SW480 (cell line): ENCODE results near the gene TRIM68.

Experiments used
- DNase-seq: peaks from one replicate; pipeline ENCODE4 v3.0.0-alpha.2; 2016; ENCODE audit warnings: low spot score

The TRIM68 gene, protein sequence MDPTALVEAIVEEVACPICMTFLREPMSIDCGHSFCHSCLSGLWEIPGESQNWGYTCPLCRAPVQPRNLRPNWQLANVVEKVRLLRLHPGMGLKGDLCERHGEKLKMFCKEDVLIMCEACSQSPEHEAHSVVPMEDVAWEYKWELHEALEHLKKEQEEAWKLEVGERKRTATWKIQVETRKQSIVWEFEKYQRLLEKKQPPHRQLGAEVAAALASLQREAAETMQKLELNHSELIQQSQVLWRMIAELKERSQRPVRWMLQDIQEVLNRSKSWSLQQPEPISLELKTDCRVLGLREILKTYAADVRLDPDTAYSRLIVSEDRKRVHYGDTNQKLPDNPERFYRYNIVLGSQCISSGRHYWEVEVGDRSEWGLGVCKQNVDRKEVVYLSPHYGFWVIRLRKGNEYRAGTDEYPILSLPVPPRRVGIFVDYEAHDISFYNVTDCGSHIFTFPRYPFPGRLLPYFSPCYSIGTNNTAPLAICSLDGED

DNA sequence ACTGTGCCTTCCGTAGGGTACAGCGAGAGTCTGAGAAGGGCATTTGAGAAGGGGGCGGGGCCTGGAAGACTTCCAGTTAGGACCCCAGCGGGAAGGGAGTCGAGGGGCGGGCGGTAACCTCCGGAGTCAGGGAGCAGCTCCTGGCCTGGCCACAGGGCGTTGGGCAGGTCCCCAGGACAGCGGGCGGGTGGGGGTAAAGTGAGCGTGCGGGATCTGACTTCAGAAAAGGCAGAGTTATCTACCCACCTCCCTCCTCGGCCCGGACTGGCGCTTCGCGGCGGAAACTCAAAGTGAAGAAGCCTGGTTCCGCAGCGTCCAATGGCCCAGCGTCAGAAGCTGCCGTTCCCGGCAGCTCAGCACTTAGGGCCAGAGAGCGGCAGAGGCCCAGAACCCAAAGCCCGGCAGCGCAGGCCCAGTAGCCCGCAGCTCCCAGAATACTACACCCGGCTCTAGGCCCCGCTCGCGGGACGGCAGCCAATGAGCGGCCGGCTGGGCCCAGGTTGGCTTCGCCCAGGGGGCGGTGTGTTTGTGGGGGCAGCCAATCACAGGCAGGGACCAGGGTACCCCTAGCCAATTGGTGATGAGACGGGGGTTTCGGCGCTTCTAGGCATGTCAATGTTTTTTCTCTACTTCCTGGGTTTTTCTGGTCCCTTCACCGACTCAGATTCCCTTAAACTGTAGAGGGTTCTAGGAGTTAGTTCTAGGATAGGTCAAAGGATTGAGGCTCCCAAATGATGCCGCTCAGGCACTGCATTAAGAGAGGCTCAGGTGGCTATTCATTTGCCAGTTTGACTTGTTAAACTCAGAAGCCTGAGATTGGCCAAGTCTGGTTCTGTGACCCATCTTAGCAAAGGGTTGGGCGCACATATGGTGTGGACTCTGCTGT lies at the start of gene TRIM68:
Gene TRIM68 (minus strand): TSS at position 451 of the 886 bp plus-strand sequence. CDS start 2,727 bp downstream, outside the sequence.
- DNase-seq = peak; percentile 93

DNA sequence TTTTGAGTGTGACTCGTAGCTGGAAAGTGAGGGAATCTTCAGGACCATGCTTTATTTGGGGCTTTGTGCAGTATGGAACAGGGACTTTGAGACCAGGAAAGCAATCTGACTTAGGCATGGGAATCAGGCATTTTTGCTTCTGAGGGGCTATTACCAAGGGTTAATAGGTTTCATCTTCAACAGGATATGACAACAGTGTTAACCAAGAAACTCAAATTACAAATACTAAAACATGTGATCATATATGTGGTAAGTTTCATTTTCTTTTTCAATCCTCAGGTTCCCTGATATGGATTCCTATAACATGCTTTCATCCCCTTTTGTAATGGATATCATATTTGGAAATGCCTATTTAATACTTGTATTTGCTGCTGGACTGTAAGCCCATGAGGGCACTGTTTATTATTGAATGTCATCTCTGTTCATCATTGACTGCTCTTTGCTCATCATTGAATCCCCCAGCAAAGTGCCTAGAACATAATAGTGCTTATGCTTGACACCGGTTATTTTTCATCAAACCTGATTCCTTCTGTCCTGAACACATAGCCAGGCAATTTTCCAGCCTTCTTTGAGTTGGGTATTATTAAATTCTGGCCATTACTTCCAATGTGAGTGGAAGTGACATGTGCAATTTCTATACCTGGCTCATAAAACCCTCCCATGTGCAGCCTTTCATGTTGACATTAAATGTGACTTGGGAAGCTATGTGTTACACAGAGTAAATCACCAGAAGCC lies 46.8 kb upstream of the TRIM68 start:
- DNase-seq = no peak

DNA sequence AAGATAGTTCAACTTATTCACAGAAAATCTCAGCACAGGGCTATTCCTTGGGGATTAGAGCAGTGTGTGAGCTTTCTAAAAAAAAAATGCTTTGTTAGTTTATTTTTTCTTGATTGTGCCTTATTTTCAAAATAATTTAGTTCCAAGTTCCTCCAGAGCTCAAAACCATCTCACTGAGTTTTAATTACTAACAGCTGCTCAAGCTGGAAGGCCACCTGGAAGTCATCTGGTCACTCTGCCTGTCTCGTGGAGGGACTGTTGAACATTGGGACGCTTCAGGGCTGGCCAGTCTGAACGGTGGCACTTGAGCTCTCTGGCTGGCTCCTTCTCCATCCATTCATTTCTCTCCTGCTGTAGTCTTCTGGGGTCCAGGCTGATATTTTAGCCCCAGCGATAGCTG lies 39.7 kb upstream of the TRIM68 start:
- no peak for DNase-seq

DNA sequence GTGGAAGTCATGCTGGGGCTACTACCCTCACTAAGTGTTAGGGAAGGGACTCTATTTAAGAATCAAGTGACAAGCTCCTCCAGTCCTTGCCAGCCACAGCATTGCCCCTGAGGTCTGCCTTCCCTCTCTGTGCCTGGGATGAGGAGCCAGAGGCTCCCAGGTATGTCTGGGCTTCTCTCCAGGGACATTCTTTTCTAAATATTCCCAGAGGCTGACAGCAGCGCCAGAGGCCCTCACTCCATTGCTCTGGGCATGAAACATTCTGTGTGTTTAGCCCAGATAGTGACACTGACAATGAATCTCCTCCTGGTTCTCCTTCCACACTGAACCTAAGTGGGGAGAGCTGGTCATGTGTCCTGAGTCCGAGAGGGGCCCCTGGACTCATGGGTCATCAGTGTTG lies 37.9 kb upstream of the TRIM68 start:
- DNase-seq = no peak

DNA sequence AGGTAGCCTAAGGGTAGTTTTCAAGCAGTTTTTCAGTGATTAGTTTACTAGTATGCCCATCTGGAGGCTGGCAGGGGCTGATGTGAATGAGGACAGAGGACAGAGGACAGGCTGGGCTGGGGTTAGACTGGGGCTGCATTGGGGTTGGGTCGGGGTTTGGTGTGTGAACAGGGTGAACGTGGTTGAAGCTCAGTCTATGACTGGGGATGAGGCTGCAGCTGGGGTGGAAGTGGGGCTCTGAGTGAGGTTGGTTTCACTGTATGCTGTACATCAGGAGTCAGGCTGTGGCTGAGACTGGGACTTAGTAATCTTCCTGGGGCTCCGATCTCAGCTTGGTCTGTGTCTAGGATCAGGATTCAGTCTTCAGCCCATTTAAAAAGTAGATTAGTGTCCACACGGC lies 36.2 kb upstream of the TRIM68 start:
- DNase-seq = no peak

DNA sequence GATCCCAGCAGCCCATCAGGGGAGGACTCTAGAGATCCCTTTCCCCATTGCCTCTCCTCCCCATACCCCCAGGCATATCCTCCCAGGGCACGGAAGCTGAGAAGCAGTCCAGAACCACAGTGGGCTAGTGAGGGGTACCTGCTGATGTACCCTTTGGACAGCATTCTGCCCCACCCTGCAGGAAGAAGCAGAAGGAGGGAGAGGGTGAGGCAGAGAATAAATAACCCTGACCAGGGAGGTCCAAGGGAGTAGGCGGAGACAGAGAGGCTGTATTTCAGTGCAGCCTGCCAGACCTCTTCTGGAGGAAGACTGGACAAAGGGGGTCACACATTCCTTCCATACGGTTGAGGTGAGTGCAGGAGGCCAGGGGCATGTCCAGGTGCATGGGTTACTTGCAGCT lies 35.7 kb upstream of the TRIM68 start, which contains the start of gene OR51E1:
Gene OR51E1 (plus strand): TSS at position 301 of the 400 bp plus-strand sequence. CDS start 8,545 bp downstream, outside the sequence.
- DNase-seq = no peak

DNA sequence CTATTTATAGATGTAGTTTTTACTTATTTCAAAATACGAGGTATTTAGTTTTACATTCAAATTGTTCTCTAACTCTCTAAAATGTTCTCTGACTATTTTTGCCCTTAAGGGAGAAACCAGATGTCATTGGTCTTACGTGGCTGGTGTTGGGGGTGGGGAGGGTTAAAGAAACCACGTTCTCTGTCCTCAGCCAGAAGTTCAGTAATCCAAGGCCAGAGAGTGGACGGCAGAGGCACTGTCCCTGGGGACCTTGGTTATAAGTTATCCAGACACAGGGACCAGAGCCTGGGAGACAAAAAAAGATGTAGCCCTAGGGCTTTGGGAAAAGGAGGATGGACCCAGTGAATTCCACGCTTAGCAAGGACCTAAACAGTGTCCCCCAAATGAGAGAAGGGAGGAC lies 35.0 kb upstream of the TRIM68 start:
- no peak for DNase-seq

DNA sequence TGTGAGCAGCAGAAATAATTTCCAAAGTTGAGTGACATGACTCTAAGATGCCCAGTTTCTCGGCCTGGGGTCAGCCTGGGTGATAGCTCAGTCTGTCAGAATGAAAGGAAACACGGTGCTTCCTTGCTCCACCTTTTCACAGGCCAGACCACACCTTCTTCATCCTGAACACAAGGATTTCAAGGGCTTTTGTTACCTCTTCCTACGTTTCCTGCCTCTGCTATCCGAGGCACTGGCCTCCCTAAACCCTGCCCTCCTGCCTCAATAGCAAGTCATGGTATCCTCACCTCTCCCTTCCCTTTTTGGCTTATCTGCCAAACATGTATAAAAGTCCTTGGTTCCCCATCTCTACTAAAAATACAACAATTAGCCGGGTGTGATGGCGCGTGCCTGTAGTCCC lies 34.0 kb upstream of the TRIM68 start:
- no peak for DNase-seq

DNA sequence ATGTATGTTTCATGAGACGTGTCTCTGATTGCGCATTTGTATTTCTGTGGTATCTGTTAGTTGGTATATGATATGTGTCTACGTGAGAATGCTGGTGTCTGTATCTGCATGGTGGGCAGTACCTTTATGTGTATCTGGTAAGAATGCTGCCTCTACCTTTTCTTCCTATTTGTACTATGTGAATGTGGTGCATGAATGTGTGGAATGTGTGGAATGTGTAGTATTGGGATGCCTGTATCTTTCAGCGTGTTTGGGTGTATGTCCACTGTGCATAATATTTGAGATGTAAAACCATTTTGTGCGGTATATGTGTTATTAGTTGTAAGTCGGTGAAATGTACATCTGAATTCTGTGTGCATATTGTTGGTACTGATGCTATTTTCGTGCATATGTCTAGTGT lies 33.5 kb upstream of the TRIM68 start:
- no peak for DNase-seq

DNA sequence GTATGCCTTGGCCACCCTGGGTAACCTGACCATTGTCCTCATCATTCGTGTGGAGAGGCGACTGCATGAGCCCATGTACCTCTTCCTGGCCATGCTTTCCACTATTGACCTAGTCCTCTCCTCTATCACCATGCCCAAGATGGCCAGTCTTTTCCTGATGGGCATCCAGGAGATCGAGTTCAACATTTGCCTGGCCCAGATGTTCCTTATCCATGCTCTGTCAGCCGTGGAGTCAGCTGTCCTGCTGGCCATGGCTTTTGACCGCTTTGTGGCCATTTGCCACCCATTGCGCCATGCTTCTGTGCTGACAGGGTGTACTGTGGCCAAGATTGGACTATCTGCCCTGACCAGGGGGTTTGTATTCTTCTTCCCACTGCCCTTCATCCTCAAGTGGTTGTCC lies 31.9 kb upstream of the TRIM68 start:
- DNase-seq = no peak

DNA sequence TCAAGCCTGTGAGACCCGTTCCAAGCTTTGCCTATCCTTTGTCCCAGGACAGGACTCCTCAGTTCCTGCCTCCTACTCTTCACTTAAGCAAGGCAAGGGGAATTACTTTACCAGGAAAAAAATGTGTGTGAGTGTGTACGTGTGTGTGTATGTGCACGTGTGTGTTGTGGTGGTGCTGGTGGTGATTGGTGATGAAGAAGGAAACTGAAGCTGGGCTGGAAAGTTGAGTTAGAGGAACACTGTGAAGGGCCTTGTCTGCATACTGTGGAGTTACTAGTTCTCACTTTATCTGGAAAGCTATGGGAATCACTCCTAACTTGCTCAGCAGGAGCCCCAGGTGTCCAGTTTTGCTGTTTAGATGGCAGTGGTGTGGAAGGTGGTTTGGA lies 29.6 kb upstream of the TRIM68 start:
- no peak for DNase-seq

DNA sequence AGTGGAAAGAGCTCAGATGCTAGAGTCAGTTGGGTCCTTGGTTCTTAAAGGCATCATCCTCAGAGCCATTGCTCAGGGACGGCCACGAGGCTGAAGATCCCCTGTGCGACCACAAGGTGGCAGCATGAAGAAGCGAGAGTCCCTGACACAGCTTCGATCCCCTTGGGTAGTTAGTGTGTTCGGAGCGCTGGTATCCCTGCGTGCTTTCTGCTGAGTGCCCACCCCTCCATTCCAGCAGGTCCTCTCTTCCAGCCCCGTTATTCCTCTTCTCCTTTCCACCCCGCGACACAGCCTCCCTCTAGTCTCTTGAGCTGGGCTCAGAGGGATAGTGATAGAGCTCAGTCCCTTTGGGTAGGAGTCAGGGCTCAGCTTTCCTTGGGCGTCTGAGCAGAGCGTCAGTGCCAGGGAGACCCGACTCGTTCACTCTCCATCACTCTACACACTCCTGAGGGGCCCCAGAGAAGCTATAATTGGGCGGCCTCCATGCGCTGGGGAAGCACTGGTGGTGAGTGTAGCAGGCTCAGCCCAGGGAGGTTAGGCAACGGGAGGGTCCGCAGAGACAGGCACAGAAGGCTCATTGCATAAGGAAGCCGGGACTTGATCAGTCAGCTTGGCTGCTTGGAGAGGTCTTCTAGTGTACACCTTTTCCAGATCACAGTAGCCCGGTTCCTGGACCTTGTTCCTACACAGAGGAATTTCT lies 29.1 kb upstream of the TRIM68 start, which contains the start of gene OR51D1:
Gene OR51D1 (plus strand): TSS at position 516 of the 700 bp plus-strand sequence. CDS start 2,314 bp downstream, outside the sequence.
- peak; percentile 59 for DNase-seq

DNA sequence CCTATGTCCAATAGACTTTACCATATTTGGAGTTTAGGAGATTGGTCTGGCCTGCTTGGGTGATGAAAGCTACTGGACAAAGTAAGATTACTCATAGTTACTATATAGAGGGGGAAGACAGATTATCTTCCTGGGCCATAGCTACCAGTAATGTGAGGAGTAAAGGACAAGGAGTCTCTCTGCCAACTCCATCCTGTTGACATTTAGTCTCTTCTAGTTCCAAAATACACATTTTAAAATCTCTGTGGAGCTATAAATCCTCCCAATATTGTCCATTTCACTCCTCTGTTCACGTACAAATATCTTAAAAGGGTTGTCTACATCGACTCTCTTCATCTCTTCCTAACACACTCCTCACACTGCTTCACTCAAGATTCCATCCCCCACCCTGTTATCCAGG lies 28.1 kb upstream of the TRIM68 start:
- no peak for DNase-seq

DNA sequence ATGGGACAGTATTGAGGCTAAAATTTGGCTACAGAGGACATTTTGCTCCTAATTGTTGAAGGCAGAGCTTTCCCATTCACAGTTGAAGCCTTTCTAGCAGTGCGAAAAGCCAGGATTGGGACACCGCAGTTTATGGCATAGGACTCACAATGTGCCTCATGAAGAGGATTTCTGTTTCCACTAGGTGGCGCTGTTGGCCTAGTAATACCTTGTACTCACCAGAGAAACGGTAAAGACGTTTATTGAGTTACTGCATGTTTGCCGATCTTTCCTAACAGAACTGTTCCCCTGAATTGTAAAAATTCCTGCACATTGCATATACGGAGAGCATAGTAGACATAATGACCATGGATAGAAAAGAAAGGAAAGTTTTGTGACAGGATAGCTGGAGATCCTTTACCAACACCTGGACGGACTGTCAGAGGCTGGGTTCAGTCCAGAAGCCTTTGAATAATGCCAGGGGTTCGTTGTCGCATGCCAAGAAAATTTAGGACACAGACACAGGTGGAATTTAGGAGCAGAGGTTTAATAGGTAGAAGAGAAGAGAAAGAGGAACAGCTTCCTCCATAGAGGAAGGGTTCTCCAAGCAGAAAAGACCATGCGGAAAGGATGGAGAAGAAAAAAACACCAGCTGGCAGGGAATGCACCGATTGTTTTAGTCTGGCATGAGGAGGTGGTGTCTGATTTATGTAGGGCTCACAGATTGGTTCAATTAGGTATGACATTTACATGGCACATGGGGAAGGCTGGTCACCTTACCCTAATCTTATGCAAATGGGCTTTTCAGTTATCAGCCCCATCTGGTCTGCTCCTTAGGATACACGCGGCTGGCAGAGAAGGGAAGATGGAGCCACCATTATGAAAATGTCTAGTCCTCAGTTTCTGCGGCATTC lies 18.4 kb upstream of the TRIM68 start:
- DNase-seq = peak; percentile 59

DNA sequence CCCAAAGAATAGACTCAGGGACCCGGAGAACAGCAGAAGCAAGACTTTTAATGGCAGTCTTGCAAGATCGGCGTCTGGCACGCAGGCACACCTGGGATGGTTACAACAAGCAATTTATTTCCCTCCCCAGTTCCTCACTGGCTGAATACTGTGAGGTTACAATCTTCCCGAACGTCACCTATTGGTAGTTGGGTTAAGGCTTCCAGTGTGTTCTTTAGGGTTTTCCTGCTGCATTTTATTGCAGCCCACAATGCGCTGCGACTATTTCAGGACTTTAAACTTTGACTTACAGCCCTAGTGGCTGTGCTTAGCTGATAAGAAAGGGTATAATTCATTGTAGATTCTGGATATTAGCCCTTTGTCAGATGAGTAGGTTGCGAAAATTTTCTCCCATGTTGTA lies 11.5 kb upstream of the TRIM68 start:
- no peak for DNase-seq

DNA sequence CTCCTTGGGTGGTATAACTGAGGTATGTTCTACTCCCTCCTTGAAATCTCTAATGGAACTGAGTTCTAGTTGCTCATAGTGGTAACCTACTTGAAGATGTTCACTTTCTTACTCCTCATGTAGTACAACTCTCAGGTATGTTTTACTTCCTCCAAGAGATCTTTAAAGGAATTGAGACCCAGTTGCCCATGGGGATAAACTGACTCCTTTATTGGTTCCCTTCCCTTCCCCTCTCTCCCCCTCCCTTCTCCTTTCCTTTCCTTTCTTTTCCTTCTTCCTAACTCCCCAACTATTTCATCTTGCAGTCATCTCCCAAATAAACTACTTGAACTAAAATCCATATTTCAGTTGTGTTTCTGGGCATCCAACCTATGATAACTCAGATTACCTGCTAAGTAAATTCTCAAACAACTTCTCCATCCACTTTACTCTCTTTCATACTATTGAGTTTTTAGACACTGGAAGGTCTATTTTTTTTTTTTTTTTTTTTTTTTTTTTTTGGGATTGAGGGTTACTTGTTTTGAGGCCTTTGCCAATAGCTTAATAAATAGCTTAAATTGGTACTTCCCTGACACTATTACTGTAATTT lies 7.9 kb upstream of the TRIM68 start:
- no peak for DNase-seq

DNA sequence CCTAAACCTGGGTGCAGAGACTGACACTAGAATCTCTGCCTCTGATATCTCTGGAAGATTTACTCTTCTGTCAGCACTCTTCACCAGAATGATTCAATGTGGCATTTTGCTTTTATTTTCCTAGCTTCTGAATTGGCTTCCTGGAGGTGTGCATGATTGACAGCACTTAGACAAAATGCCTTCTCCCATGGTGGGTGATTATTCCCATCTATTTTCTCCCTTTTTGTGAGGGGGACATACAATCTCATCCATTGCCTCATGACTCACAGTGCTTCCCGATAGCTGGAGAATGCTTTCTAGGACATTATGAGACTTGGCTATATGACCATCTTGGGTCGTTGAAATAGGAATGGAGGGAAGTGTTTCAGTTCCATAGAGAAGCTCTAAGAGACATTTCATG lies 4.0 kb upstream of the TRIM68 start:
- no peak for DNase-seq

DNA sequence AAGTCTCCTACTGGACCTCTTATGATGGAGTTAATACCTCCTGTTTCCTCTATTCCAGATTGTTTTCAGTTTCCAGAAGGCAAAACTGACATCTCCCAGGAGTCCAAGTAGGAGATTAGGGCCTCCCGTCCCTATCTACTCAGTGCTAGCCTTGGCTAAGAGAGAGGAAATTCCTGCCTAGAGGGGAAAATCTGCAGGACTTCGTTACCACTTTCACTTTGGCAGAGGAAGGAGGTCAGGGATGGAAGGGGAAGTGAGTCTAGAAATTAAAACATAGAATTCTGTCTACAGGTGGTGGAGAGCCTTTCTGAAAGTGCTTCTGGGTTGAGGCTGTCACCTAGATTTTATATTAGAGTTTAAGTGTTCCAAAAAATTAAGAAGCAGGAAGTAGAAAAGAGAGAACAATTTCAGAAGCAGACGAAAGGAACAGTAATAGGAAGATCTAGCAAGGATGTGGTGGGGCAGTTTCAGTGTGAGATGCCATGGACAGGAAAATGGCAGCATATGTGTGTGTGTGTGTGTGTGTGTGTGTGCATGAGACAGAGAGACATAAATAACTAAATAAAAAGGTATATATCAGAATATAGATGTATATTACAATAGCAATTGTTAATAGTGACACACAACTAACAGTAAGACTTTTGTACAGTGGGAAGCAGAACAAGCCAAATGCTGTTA lies 2.4 kb upstream of the TRIM68 start:
- no peak for DNase-seq

DNA sequence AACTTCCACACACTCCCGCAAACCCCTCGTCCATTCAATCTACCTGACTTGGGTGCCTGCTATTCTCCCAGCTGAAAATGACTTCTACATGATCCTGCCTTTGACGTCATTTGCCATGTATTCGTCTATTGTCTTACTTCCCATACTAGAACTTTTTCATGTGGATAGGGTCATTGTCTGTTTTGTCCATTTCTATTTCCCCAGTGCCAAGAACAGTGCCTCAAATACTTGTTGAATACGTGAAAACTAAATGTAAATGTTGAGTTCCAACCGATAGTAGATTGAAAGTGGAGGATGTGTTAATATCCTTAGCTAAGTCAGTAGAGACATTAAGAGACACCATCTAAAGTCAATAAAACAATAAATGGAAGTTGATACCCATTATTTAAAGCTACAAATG lies 935 bp downstream of the TRIM68 start:
- no peak for DNase-seq
